HepG2 (cell line): ENCODE data around the gene HEPHL1. TPM values are rescaled to one million over a fixed set of nuclear protein-coding genes. Genes with fewer than 3 reads are reported as not detected.

Source experiments
- ATF1 ChIP-seq: IDR thresholded peaks from 2 replicates; pipeline ENCODE4 v1.6.1; 2016; ENCODE audit warnings: mild to moderate bottlenecking, control low read depth
- CHCHD3 ChIP-seq: sonication (generic); formaldehyde crosslinking; IDR thresholded peaks from 2 replicates; pipeline ENCODE4 v1.8.0; 2022; ENCODE audit warnings: mild to moderate bottlenecking, missing genetic modification reagents, moderate library complexity
- IRF2 ChIP-seq: IDR thresholded peaks from 2 replicates; pipeline ENCODE4 v1.6.1; 2018; ENCODE audit warnings: missing genetic modification reagents, missing compliant biosample characterization
- PLRG1 ChIP-seq: fragments of 450-650 bp; conservative IDR thresholded peaks from 2 replicates; pipeline ENCODE4 v1.6.1; 2016
- POLR2G ChIP-seq: fragments of 200-400 bp; formaldehyde crosslinking; IDR thresholded peaks from 2 replicates; pipeline ENCODE4 v1.6.1; 2018; ENCODE audit warnings: mild to moderate bottlenecking, low read depth, low read length, moderate library complexity
- RFX1 ChIP-seq: fragments of 450-650 bp; IDR thresholded peaks from 2 replicates; pipeline ENCODE4 v1.6.1; 2017
- SMAD3 ChIP-seq: sonication (generic); formaldehyde crosslinking; IDR thresholded peaks from 2 replicates; pipeline ENCODE4 v1.4.0; 2020; ENCODE audit warnings: missing genetic modification reagents
- TARDBP ChIP-seq: sonication (generic); formaldehyde crosslinking; IDR thresholded peaks from 2 replicates; pipeline ENCODE4 v1.8.0; 2022; ENCODE audit warnings: mild to moderate bottlenecking, missing genetic modification reagents
- ZFP37 ChIP-seq: sonication (generic); formaldehyde crosslinking; IDR thresholded peaks from 2 replicates; pipeline ENCODE4 v1.4.0; 2020; ENCODE audit warnings: missing genetic modification reagents, borderline replicate concordance
- ZMYM3 ChIP-seq: sonication (generic); formaldehyde crosslinking; IDR thresholded peaks from 2 replicates; pipeline ENCODE4 v1.5.1; 2020; ENCODE audit warnings: mild to moderate bottlenecking, missing genetic modification reagents
- ZNF143 ChIP-seq: sonication (generic); formaldehyde crosslinking; IDR thresholded peaks from 2 replicates; pipeline ENCODE4 v1.4.0; 2020; ENCODE audit warnings: missing genetic modification reagents
- ZNF337 ChIP-seq: sonication (generic); formaldehyde crosslinking; IDR thresholded peaks from 2 replicates; pipeline ENCODE4 v1.5.1; 2020; ENCODE audit warnings: missing genetic modification reagents, low read depth, mild to moderate bottlenecking, borderline replicate concordance
- ZNF607 ChIP-seq: sonication (generic); formaldehyde crosslinking; IDR thresholded peaks from 2 replicates; pipeline ENCODE4 v1.5.1; 2020; ENCODE audit warnings: missing genetic modification reagents, mild to moderate bottlenecking, borderline replicate concordance
- ZNF660 ChIP-seq: sonication (generic); formaldehyde crosslinking; IDR thresholded peaks from 2 replicates; pipeline ENCODE4 v1.5.1; 2020; ENCODE audit warnings: mild to moderate bottlenecking, low read depth, missing genetic modification reagents, borderline replicate concordance
- ZNF772 ChIP-seq: sonication (generic); formaldehyde crosslinking; IDR thresholded peaks from 2 replicates; pipeline ENCODE4 v1.5.0; 2020; ENCODE audit warnings: mild to moderate bottlenecking, missing genetic modification reagents
- ZNF891 ChIP-seq: sonication (generic); formaldehyde crosslinking; IDR thresholded peaks from 2 replicates; pipeline ENCODE4 v1.5.0; 2020; ENCODE audit warnings: mild to moderate bottlenecking, missing genetic modification reagents
- polyA plus RNA-seq, 8 experiments: library from polyadenylated mRNA; depleted of rRNA in 3 of 8; stranded (reverse) in 7 of 8; unstranded in 1 of 8; fragments of >200 nt; fragmentation: Illumina TruSeq in 4 of 8; extraction: Trizol in 4 of 8; gene quantifications; 2 replicates each; pipeline versions ENCODE4 v1.2.1 to v1.2.3, GENCODE V29; 2011 to 2016; ENCODE audit warnings: low read depth in 4 of 8, missing spikeins in 1 of 8, mixed read lengths in 1 of 8; ENCODE audit not compliant: insufficient read depth in 1 of 8
- total RNA-seq, 5 experiments: library from RNA; depleted of rRNA; stranded (reverse); fragments of >200 nt; fragmentation: Illumina TruSeq; extraction: Trizol; gene quantifications; 2 replicates each; pipeline ENCODE4 v1.2.3, GENCODE V29; 2016; ENCODE audit warnings: low read depth in 1 of 5
- TF ChIP-seq, protein P1 (sequence below): sonication (generic); formaldehyde crosslinking; IDR thresholded peaks from 2 replicates; pipeline ENCODE4 v1.5.1; 2020; ENCODE audit warnings: mild to moderate bottlenecking, moderate library complexity, missing genetic modification reagents
- TF ChIP-seq, protein P2 (sequence below): sonication (generic); formaldehyde crosslinking; IDR thresholded peaks from 2 replicates; pipeline ENCODE4 v1.4.0; 2020; ENCODE audit warnings: missing genetic modification reagents
- TF ChIP-seq, protein P3 (sequence below): sonication (generic); formaldehyde crosslinking; IDR thresholded peaks from 2 replicates; pipeline ENCODE4 v1.5.1; 2020; ENCODE audit warnings: mild to moderate bottlenecking, missing genetic modification reagents, moderate library complexity
- TF ChIP-seq, protein P4 (sequence below): sonication (generic); formaldehyde crosslinking; IDR thresholded peaks from 2 replicates; pipeline ENCODE4 v1.8.1; 2023; ENCODE audit warnings: mild to moderate bottlenecking, missing genetic modification reagents
- TF ChIP-seq, protein P5 (sequence below): sonication (generic); formaldehyde crosslinking; IDR thresholded peaks from 2 replicates; pipeline ENCODE4 v1.9.0; 2021; ENCODE audit warnings: missing genetic modification reagents, mild to moderate bottlenecking, borderline replicate concordance

The HEPHL1 gene
- total and polyA plus RNA-seq, 2 of the 13 experiments (the other 11 are each of a cell fraction or from before 2014, with no cell fraction given), result 0.04 to 0.05 TPM

DNA sequence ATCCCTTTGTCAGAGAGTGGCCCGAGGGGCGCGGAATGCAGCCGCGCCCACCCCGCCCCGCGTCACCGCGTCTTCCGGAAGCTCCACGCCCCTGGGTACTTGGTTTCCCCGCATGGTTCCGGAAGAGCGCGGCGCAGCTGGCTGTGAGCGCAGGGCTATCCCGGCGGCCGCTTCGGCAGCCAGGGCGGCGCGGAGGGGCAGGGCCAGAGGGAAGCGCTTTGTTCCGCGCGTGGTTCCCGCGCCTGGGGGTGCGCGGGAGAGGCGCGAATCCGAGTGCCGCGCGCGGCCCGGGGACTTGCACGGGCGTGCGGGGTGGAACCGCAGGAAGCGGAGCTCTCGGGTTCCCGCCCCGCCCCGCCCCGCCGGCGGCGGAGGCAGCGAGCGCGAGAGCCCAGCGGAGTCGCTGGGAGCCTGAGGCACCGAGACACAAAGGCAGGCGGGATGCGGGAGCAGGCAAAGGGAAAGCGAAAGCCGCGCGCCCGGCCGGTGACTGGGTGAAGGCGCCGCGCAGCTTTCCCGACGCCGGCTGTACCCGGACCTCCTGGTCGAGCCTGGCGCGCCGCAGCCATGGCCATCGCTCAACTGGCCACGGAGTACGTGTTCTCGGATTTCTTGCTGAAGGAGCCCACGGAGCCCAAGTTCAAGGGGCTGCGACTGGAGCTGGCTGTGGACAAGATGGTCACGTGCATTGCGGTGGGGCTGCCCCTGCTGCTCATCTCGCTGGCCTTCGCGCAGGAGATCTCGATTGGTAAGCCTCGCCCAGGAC, 107.8 kb downstream of the HEPHL1 start, which contains the start of gene PANX1 (continued):
- TF ChIP-seq, protein P1, sequence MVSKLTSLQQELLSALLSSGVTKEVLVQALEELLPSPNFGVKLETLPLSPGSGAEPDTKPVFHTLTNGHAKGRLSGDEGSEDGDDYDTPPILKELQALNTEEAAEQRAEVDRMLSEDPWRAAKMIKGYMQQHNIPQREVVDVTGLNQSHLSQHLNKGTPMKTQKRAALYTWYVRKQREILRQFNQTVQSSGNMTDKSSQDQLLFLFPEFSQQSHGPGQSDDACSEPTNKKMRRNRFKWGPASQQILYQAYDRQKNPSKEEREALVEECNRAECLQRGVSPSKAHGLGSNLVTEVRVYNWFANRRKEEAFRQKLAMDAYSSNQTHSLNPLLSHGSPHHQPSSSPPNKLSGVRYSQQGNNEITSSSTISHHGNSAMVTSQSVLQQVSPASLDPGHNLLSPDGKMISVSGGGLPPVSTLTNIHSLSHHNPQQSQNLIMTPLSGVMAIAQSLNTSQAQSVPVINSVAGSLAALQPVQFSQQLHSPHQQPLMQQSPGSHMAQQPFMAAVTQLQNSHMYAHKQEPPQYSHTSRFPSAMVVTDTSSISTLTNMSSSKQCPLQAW (CRISPR knock-in tag), result no peak
- no peak for TF ChIP-seq CHCHD3 (CRISPR knock-in tag)
- TF ChIP-seq ATF1, result no peak
- TF ChIP-seq RFX1, result no peak
- TF ChIP-seq POLR2G, result peak; percentile 88
- TF ChIP-seq IRF2, result peak; percentile 64
- TF ChIP-seq, protein P2, sequence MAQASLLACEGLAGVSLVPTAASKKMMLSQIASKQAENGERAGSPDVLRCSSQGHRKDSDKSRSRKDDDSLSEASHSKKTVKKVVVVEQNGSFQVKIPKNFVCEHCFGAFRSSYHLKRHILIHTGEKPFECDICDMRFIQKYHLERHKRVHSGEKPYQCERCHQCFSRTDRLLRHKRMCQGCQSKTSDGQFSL (CRISPR knock-in tag), result peak; percentile 36; the same call in 1 of the 2 replicates
- TF ChIP-seq SMAD3 (CRISPR knock-in tag), result peak; percentile 57; the same call in 1 of the 2 replicates
- no peak for TF ChIP-seq ZNF660 (CRISPR knock-in tag)
- no peak; the same call in 1 of the 2 replicates for TF ChIP-seq ZNF772
- TF ChIP-seq TARDBP (CRISPR knock-in tag), result peak; percentile 52
- peak; percentile 78 for TF ChIP-seq ZNF143 (CRISPR knock-in tag)
- TF ChIP-seq ZMYM3 (CRISPR knock-in tag), result 0 out of 2 replicates have a peak, but pooled peaks have one; percentile 2
- TF ChIP-seq, protein P3, sequence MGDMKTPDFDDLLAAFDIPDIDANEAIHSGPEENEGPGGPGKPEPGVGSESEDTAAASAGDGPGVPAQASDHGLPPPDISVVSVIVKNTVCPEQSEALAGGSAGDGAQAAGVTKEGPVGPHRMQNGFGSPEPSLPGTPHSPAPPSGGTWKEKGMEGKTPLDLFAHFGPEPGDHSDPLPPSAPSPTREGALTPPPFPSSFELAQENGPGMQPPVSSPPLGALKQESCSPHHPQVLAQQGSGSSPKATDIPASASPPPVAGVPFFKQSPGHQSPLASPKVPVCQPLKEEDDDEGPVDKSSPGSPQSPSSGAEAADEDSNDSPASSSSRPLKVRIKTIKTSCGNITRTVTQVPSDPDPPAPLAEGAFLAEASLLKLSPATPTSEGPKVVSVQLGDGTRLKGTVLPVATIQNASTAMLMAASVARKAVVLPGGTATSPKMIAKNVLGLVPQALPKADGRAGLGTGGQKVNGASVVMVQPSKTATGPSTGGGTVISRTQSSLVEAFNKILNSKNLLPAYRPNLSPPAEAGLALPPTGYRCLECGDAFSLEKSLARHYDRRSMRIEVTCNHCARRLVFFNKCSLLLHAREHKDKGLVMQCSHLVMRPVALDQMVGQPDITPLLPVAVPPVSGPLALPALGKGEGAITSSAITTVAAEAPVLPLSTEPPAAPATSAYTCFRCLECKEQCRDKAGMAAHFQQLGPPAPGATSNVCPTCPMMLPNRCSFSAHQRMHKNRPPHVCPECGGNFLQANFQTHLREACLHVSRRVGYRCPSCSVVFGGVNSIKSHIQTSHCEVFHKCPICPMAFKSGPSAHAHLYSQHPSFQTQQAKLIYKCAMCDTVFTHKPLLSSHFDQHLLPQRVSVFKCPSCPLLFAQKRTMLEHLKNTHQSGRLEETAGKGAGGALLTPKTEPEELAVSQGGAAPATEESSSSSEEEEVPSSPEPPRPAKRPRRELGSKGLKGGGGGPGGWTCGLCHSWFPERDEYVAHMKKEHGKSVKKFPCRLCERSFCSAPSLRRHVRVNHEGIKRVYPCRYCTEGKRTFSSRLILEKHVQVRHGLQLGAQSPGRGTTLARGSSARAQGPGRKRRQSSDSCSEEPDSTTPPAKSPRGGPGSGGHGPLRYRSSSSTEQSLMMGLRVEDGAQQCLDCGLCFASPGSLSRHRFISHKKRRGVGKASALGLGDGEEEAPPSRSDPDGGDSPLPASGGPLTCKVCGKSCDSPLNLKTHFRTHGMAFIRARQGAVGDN (CRISPR knock-in tag), result peak; percentile 94
- TF ChIP-seq, protein P4, sequence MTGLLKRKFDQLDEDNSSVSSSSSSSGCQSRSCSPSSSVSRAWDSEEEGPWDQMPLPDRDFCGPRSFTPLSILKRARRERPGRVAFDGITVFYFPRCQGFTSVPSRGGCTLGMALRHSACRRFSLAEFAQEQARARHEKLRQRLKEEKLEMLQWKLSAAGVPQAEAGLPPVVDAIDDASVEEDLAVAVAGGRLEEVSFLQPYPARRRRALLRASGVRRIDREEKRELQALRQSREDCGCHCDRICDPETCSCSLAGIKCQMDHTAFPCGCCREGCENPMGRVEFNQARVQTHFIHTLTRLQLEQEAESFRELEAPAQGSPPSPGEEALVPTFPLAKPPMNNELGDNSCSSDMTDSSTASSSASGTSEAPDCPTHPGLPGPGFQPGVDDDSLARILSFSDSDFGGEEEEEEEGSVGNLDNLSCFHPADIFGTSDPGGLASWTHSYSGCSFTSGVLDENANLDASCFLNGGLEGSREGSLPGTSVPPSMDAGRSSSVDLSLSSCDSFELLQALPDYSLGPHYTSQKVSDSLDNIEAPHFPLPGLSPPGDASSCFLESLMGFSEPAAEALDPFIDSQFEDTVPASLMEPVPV, result peak; percentile 84; the same call in 1 of the 2 replicates
- TF ChIP-seq, protein P5, sequence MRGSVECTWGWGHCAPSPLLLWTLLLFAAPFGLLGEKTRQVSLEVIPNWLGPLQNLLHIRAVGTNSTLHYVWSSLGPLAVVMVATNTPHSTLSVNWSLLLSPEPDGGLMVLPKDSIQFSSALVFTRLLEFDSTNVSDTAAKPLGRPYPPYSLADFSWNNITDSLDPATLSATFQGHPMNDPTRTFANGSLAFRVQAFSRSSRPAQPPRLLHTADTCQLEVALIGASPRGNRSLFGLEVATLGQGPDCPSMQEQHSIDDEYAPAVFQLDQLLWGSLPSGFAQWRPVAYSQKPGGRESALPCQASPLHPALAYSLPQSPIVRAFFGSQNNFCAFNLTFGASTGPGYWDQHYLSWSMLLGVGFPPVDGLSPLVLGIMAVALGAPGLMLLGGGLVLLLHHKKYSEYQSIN (CRISPR knock-in tag), result no peak
- no peak for TF ChIP-seq PLRG1
- TF ChIP-seq ZNF337 (CRISPR knock-in tag), result peak; percentile 60; the same call in 1 of the 2 replicates
- 0 out of 2 replicates have a peak, but pooled peaks have one; percentile 29 for TF ChIP-seq ZFP37 (CRISPR knock-in tag)
- no peak for TF ChIP-seq ZNF891 (CRISPR knock-in tag)
- peak; percentile 16; the same call in 1 of the 2 replicates for TF ChIP-seq ZNF607 (CRISPR knock-in tag)
